K562 (cell line): ENCODE data around the gene GCG. TPM values are rescaled to one million over a fixed set of nuclear protein-coding genes. Genes with fewer than 3 reads are reported as not detected.

Experiments used
- ATAC-seq: fragments of 200-7000 bp; cut with Tn5 transposase; 3 replicates; pipeline ENCODE4 v1.9.1; 2020; ENCODE audit warnings: moderate library complexity
- BruUV-seq: library from RNA; stranded (reverse); fragments of 400-500 nt; replicated peaks from 2 replicates; lab custom pipeline; 2021; lab: Mats Ljungman, UMichigan
- CTCF ChIA-PET: fragments of 300-600 bp; formaldehyde crosslinking; extraction: SDS; loops from one replicate; lab custom pipeline; 2021; ENCODE audit warnings: low intra/inter-chr PET ratio; lab: Yijun Ruan, JAX
- POLR2A ChIA-PET: fragments of 300-600, 350-650 bp; sonication (Branson Sonifier 250); formaldehyde crosslinking; extraction: SDS; loops from one replicate; lab custom pipeline; 2021; ENCODE audit warnings: antibody characterized with exemption, inconsistent platforms; lab: Yijun Ruan, JAX
- DNase-seq, 4 experiments: peaks; one replicate each; pipeline versions ENCODE4 v3.0.0 to v3.0.0-alpha.2; 2011 to 2018; ENCODE audit warnings: low spot score in 3 of 4, mixed read lengths in 3 of 4; ENCODE audit errors: extremely low read depth in 1 of 4
- FAIRE-seq: peaks from 2 replicates; lab custom pipeline; 2011; peaks lifted over from hg19 to GRCh38; lab: Jason Lieb, UNC
- H2AFZ ChIP-seq: 2 replicates; pipeline ENCODE4 v1.6.0; 2011; ENCODE audit warnings: low read depth, low read length, control low read depth, inconsistent platforms
- H3K27ac ChIP-seq: fragments of 200-600 bp; 3 replicates; pipeline ENCODE4 v1.8.0; 2011; ENCODE audit warnings: low read depth, mild to moderate bottlenecking, control low read depth, inconsistent platforms, low read length, moderate library complexity, mixed read lengths; ENCODE audit errors: extremely low read depth
- H3K27me3 ChIP-seq, 2 experiments: fragments of 300-600 bp in 1 of 2; 2 replicates in 1 of 2; 3 replicates in 1 of 2; pipeline versions ENCODE4 v1.6.0 to v1.8.0; 2011; ENCODE audit warnings: inconsistent platforms in 2 of 2, low read length in 2 of 2, mild to moderate bottlenecking in 1 of 2, mixed read lengths in 1 of 2, moderate library complexity in 1 of 2; ENCODE audit not compliant: control insufficient read depth in 2 of 2, insufficient read depth in 2 of 2
- H3K36me3 ChIP-seq: fragments of 300-600 bp; 3 replicates; pipeline ENCODE4 v1.8.0; 2011; ENCODE audit warnings: mild to moderate bottlenecking, low read length, inconsistent platforms; ENCODE audit not compliant: control insufficient read depth, insufficient read depth
- H3K4me1 ChIP-seq, 2 experiments: fragments of 200-600 bp in 1 of 2; replicated peaks in 1 of 2; 2 replicates in 1 of 2; 3 replicates in 1 of 2; pipeline versions ENCODE4 v1.5.1 to v1.8.0; 2011; ENCODE audit warnings: inconsistent platforms in 2 of 2, low read length in 2 of 2, mild to moderate bottlenecking in 1 of 2, mixed read lengths in 1 of 2, moderate library complexity in 1 of 2; ENCODE audit not compliant: control insufficient read depth in 2 of 2, insufficient read depth in 2 of 2
- H3K4me2 ChIP-seq: 2 replicates; pipeline ENCODE4 v1.6.1; 2011; ENCODE audit warnings: low read length, control low read depth, inconsistent platforms, mixed read lengths; ENCODE audit not compliant: insufficient read depth
- H3K4me3 ChIP-seq: fragments of 200-600 bp; sonication (generic), shearing (Covaris generic); 2 replicates; pipeline ENCODE4 v1.5.1; 2016; ENCODE audit warnings: control low read depth, inconsistent platforms
- H3K79me2 ChIP-seq: fragments of 200-600 bp; 3 replicates; pipeline ENCODE4 v1.8.0; 2011; ENCODE audit warnings: low read length, inconsistent platforms; ENCODE audit not compliant: control insufficient read depth, insufficient read depth
- H3K9ac ChIP-seq, 2 experiments: 2 replicates each; pipeline versions ENCODE4 v1.6.0 to v1.6.1; 2011; ENCODE audit warnings: low read depth in 2 of 2, low read length in 2 of 2, control low read depth in 1 of 2, inconsistent platforms in 1 of 2, mild to moderate bottlenecking in 1 of 2, mixed read lengths in 1 of 2; ENCODE audit not compliant: insufficient read depth in 1 of 2
- H3K9me1 ChIP-seq: one replicate; pipeline ENCODE4 v1.6.0; 2011; ENCODE audit warnings: inconsistent platforms, mild to moderate bottlenecking, low read length, moderate library complexity; ENCODE audit not compliant: control insufficient read depth, insufficient read depth
- H3K9me3 ChIP-seq: replicated peaks from 2 replicates; pipeline ENCODE4 v1.5.1; 2011; ENCODE audit warnings: low read depth, low read length, inconsistent platforms; ENCODE audit not compliant: control insufficient read depth, insufficient read depth
- H4K20me1 ChIP-seq: replicated peaks from 2 replicates; pipeline ENCODE4 v1.6.1; 2011; ENCODE audit warnings: low read length, inconsistent platforms, mixed read lengths; ENCODE audit not compliant: control insufficient read depth, insufficient read depth
- CBX2 ChIP-seq: fragments of 200-600 bp; sonication (generic); IDR thresholded peaks from one replicate; pipeline ENCODE4 v1.6.1; 2012; ENCODE audit warnings: mild to moderate bottlenecking, low read length, inconsistent platforms; ENCODE audit not compliant: insufficient read depth, poor library complexity, severe bottlenecking
- CXXC5 ChIP-seq: fragments of 250-450 bp; sonication (Bioruptor Pico); IDR thresholded peaks from 2 replicates; pipeline ENCODE4 v1.8.0; 2022; ENCODE audit warnings: inconsistent platforms, mild to moderate bottlenecking, moderate library complexity
- HMG20B ChIP-seq: fragments of 250-450 bp; sonication (Bioruptor Pico); IDR thresholded peaks from 2 replicates; pipeline ENCODE4 v1.5.0; 2021; ENCODE audit warnings: mild to moderate bottlenecking
- KAT2B ChIP-seq: IDR thresholded peaks from one replicate; pipeline ENCODE4 v1.6.1; 2012; ENCODE audit warnings: low read depth, mild to moderate bottlenecking, control low read depth, inconsistent platforms, low read length, moderate library complexity
- POLR2AphosphoS5 ChIP-seq: IDR thresholded peaks from 2 replicates; pipeline ENCODE4 v1.6.1; 2011; ENCODE audit warnings: mild to moderate bottlenecking, low read depth, low read length, moderate library complexity; ENCODE audit not compliant: control insufficient read depth, insufficient read depth
- POLR3A ChIP-seq: IDR thresholded peaks from 2 replicates; pipeline ENCODE4 v1.6.1; 2011; ENCODE audit warnings: borderline replicate concordance, mild to moderate bottlenecking, moderate library complexity; ENCODE audit not compliant: insufficient read length, insufficient read depth; ENCODE audit errors: extremely low read depth
- RCOR1 ChIP-seq, 2 experiments: IDR thresholded peaks; 2 replicates each; pipeline ENCODE4 v1.6.1; 2012; ENCODE audit warnings: low read depth in 2 of 2, low read length in 2 of 2, borderline replicate concordance in 1 of 2, improper control_type of control experiment in 1 of 2
- XRCC5 ChIP-seq: fragments of 200-400 bp; formaldehyde crosslinking; IDR thresholded peaks from 2 replicates; pipeline ENCODE4 v1.6.1; 2017; ENCODE audit warnings: low read depth, mild to moderate bottlenecking, low read length
- ZKSCAN1 ChIP-seq: fragments of 150-350 bp; IDR thresholded peaks from 2 replicates; pipeline ENCODE4 v1.6.1; 2016; ENCODE audit warnings: low read depth, low read length
- ZNF121 ChIP-seq: sonication (generic); formaldehyde crosslinking; conservative IDR thresholded peaks from 2 replicates; pipeline ENCODE4 v1.8.0; 2022; ENCODE audit warnings: missing genetic modification reagents
- ZNF444 ChIP-seq: fragments of 250-450 bp; sonication (Bioruptor Pico); IDR thresholded peaks from 2 replicates; pipeline ENCODE4 v1.4.0; 2020; ENCODE audit warnings: mild to moderate bottlenecking, moderate library complexity
- ZNF717 ChIP-seq: fragments of 250-450 bp; sonication (Bioruptor Pico); IDR thresholded peaks from 2 replicates; pipeline ENCODE4 v1.5.0; 2021
- in situ Hi-C: fragments of 300-500 bp; cut with MboI; formaldehyde crosslinking; loops from 4 replicates; pipeline ENCODE4 v1.15.0; 2018; ENCODE audit warnings: inconsistent platforms, mixed read lengths
- intact Hi-C: fragments of 100-400 bp; cut with micrococcal nuclease; formaldehyde crosslinking; loops from 2 replicates; pipeline ENCODE4 v1.14.2; 2022
- polyA plus RNA-seq, 8 experiments: library from polyadenylated mRNA; depleted of rRNA in 4 of 8; stranded (reverse) in 5 of 8; unstranded in 3 of 8; fragments of >200 nt; fragmentation: Nextera tagmentation in 2 of 8; fragmentation: Illumina TruSeq in 1 of 8; extraction: Ambion mirVana in 2 of 8; extraction: Trizol in 1 of 8; gene quantifications; 2 replicates each; pipeline versions ENCODE4 v1.2.1 to v1.2.3, GENCODE V29; 2011 to 2014; ENCODE audit warnings: inconsistent platforms in 1 of 8, missing spikeins in 1 of 8
- total RNA-seq, 7 experiments: library from RNA; depleted of rRNA in 6 of 7; stranded (reverse); fragments of >200 nt in 6 of 7; fragmentation: Illumina TruSeq in 2 of 7; extraction: Trizol in 2 of 7; gene quantifications; 2 replicates each; pipeline versions ENCODE4 v1.2.1 to v1.2.3, GENCODE V29; 2011 to 2021; ENCODE audit warnings: low replicate concordance in 1 of 7
- TF ChIP-seq, protein P1 (sequence below), 3 experiments: fragments of 200-800 bp in 1 of 3; sonication (Bioruptor generic) in 1 of 3; sonication (generic) in 1 of 3; formaldehyde crosslinking in 1 of 3; IDR thresholded peaks; 2 replicates each; pipeline versions ENCODE4 v1.6.1 to v1.8.0; 2016 to 2022; ENCODE audit warnings: mild to moderate bottlenecking in 2 of 3, missing compliant biosample characterization in 2 of 3, missing genetic modification characterization in 2 of 3, missing genetic modification reagents in 1 of 3
- TF ChIP-seq, protein P2 (sequence below): fragments of 450-650 bp; formaldehyde crosslinking; conservative IDR thresholded peaks from 2 replicates; pipeline ENCODE4 v1.4.0; 2022; ENCODE audit warnings: mild to moderate bottlenecking, missing genetic modification characterization
- TF ChIP-seq, protein P3 (sequence below): IDR thresholded peaks from 2 replicates; pipeline ENCODE4 v1.6.1; 2014; ENCODE audit warnings: antibody characterized with exemption
- TF ChIP-seq, protein P4 (sequence below): sonication (generic); formaldehyde crosslinking; IDR thresholded peaks from 2 replicates; pipeline ENCODE4 v1.8.1; 2023; ENCODE audit warnings: mild to moderate bottlenecking, missing genetic modification reagents

Gene GCG
- total and polyA plus RNA-seq, 9 of the 15 experiments (the other 6 are each of a cell fraction or from before 2014, with no cell fraction given) = not detected

DNA sequence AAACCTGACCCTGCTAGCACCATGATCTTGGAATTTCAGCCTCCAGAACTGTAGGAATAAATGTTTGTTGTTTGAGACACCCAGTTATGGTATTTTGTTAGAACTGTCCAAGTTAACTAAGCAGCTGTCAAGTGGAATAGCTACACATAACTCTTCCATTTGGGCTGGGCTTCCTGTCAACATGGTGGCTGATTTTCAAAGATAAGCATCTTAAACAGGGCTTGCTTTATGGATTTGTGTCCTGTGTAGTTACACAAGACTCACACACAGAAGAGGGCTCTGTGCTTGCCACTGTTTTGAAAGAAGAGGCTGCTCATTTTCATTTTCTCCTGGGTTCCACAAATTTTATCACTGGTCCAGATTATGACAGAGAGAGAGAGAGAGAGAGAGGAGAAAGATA lies 35.7 kb downstream of the GCG start:
- DNase-seq (no peak), ATAC-seq (no peak), FAIRE-seq (no peak)
- intact Hi-C loops = no loop called here
- Histone ChIP-seq H3K27me3 (no peaks in the 10 kb centered on the region), H3K9me1 (no peaks in the 10 kb centered on the region), H4K20me1 (no peaks in the 10 kb centered on the region), H3K9ac (no peak overlapping the region), H3K36me3 (no peaks in the 10 kb centered on the region), H3K4me1 (no peaks in the 10 kb centered on the region), H2AFZ (no peak overlapping the region), H3K9me3 (no peaks in the 10 kb centered on the region), H3K79me2 (no peaks in the 10 kb centered on the region), H3K27ac (no peak overlapping the region), H3K4me3 (no peak overlapping the region), H3K4me2 (no peak overlapping the region)
- in situ Hi-C loops = no loop called here
- BruUV-seq = no TSS peak
- CTCF ChIA-PET = no interaction called here
- POLR2A ChIA-PET = no interaction called here
- TF ChIP-seq, protein P1, sequence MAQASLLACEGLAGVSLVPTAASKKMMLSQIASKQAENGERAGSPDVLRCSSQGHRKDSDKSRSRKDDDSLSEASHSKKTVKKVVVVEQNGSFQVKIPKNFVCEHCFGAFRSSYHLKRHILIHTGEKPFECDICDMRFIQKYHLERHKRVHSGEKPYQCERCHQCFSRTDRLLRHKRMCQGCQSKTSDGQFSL (CRISPR knock-in tag; IDR thresholded peaks at IDR 0.05) = no peak
- TF ChIP-seq, protein P1 (tag; IDR thresholded peaks at IDR 0.05) = no peak
- TF ChIP-seq, protein P2, sequence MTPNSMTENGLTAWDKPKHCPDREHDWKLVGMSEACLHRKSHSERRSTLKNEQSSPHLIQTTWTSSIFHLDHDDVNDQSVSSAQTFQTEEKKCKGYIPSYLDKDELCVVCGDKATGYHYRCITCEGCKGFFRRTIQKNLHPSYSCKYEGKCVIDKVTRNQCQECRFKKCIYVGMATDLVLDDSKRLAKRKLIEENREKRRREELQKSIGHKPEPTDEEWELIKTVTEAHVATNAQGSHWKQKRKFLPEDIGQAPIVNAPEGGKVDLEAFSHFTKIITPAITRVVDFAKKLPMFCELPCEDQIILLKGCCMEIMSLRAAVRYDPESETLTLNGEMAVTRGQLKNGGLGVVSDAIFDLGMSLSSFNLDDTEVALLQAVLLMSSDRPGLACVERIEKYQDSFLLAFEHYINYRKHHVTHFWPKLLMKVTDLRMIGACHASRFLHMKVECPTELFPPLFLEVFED (CRISPR knock-in tag) = no peak
- no peak for TF ChIP-seq KAT2B
- TF ChIP-seq ZNF444 (CRISPR knock-in tag) = no peak
- TF ChIP-seq, protein P3, sequence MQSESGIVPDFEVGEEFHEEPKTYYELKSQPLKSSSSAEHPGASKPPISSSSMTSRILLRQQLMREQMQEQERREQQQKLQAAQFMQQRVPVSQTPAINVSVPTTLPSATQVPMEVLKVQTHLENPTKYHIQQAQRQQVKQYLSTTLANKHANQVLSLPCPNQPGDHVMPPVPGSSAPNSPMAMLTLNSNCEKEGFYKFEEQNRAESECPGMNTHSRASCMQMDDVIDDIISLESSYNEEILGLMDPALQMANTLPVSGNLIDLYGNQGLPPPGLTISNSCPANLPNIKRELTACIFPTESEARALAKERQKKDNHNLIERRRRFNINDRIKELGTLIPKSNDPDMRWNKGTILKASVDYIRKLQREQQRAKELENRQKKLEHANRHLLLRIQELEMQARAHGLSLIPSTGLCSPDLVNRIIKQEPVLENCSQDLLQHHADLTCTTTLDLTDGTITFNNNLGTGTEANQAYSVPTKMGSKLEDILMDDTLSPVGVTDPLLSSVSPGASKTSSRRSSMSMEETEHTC = no peak
- no peak for TF ChIP-seq CBX2
- no peak for TF ChIP-seq ZNF717
- TF ChIP-seq, protein P4, sequence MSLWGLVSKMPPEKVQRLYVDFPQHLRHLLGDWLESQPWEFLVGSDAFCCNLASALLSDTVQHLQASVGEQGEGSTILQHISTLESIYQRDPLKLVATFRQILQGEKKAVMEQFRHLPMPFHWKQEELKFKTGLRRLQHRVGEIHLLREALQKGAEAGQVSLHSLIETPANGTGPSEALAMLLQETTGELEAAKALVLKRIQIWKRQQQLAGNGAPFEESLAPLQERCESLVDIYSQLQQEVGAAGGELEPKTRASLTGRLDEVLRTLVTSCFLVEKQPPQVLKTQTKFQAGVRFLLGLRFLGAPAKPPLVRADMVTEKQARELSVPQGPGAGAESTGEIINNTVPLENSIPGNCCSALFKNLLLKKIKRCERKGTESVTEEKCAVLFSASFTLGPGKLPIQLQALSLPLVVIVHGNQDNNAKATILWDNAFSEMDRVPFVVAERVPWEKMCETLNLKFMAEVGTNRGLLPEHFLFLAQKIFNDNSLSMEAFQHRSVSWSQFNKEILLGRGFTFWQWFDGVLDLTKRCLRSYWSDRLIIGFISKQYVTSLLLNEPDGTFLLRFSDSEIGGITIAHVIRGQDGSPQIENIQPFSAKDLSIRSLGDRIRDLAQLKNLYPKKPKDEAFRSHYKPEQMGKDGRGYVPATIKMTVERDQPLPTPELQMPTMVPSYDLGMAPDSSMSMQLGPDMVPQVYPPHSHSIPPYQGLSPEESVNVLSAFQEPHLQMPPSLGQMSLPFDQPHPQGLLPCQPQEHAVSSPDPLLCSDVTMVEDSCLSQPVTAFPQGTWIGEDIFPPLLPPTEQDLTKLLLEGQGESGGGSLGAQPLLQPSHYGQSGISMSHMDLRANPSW (CRISPR knock-in tag) = no peak
- TF ChIP-seq POLR2AphosphoS5 = no peak
- no peak for TF ChIP-seq RCOR1 (IDR thresholded peaks at IDR 0.05; ENCODE audit: borderline replicate concordance in 1 of 2, low read depth in 2 of 2, low read length in 2 of 2)
- no peak for TF ChIP-seq HMG20B (CRISPR knock-in tag)
- TF ChIP-seq ZNF121 = no peak
- TF ChIP-seq CXXC5 = no peak
- TF ChIP-seq POLR3A = no peak
- TF ChIP-seq XRCC5 = no peak
- no peak for TF ChIP-seq ZKSCAN1
